Liver (tissue), 3 donors: ENCODE results near the gene SPECC1L.
A peak's percentile ranks its signal among the peaks of the same experiment; 100 is the strongest.

Experiments
- CTCF ChIP-seq: fragments of 150-350 bp; IDR thresholded peaks from 2 replicates; pipeline ENCODE4 v1.5.1; 2017; ENCODE audit warnings: improper control_type of control experiment, low read depth, low read length; ENCODE audit not compliant: missing input control
- HNF4A ChIP-seq, 2 donors: conservative IDR thresholded peaks; 2 replicates each; pipeline ENCODE4 v1.6.1; 2016; ENCODE audit warnings: antibody characterized with exemption in 2 of 2, mild to moderate bottlenecking in 2 of 2
- JUND ChIP-seq, 2 donors: IDR thresholded peaks; 2 replicates each; pipeline ENCODE4 v1.6.1; 2016; ENCODE audit warnings: antibody characterized with exemption in 2 of 2
- MAX ChIP-seq: IDR thresholded peaks from 2 replicates; pipeline ENCODE4 v1.6.1; 2016; ENCODE audit warnings: antibody characterized with exemption
- REST ChIP-seq: IDR thresholded peaks from 2 replicates; pipeline ENCODE4 v1.6.1; 2016; ENCODE audit warnings: antibody characterized with exemption, mild to moderate bottlenecking
- SP1 ChIP-seq: IDR thresholded peaks from 2 replicates; pipeline ENCODE4 v1.6.1; 2018; ENCODE audit warnings: antibody characterized with exemption, mild to moderate bottlenecking
- TAF1 ChIP-seq: conservative IDR thresholded peaks from 2 replicates; pipeline ENCODE4 v1.6.1; 2016; ENCODE audit warnings: antibody characterized with exemption, mild to moderate bottlenecking
- ZBTB33 ChIP-seq: IDR thresholded peaks from 2 replicates; pipeline ENCODE4 v1.6.1; 2016; ENCODE audit warnings: antibody characterized with exemption
- donor health status: healthy.
- donor health status: healthy.

GRCh38 chr22:24325105-24325757 lies 54.6 kb downstream of the SPECC1L start:
- TF ChIP-seq CTCF (peak; percentile 50), HNF4A (conservative IDR thresholded peaks at IDR 0.05) (peak in 1 of 2 donors; percentile 11), TAF1 (no peak), ZBTB33 (no peak), JUND (IDR thresholded peaks at IDR 0.05) (no peak), REST (no peak), SP1 (no peak), MAX (no peak)
